ENCODE results near the gene NACC2.

Gene NACC2

GRCh38 chr9:136010615-136011361 is 84.3 kb downstream of the NACC2 start:
- DNase-seq (ENCODE audit: low spot score) = no peak

- DNase-seq (ENCODE audit: low spot score) = no peak
These were observed 84.9 kb downstream of the NACC2 start for GRCh38 chr9:136010176-136010575.

GRCh38 chr9:136009516-136009915 is 85.6 kb downstream of the NACC2 start:
- DNase-seq (ENCODE audit: low spot score) = no peak

- DNase-seq (ENCODE audit: low spot score) = no peak
These were observed 86.4 kb downstream of the NACC2 start for GRCh38 chr9:136008693-136008997.

- no peak for DNase-seq (ENCODE audit: low spot score)
These were observed 87.0 kb downstream of the NACC2 start for GRCh38 chr9:136007934-136008692.

- no peak for DNase-seq (ENCODE audit: low spot score)
These were observed 87.7 kb downstream of the NACC2 start for GRCh38 chr9:136007276-136007933.

- no peak for DNase-seq (ENCODE audit: low spot score)
These were observed 88.9 kb downstream of the NACC2 start for GRCh38 chr9:136006169-136006568.

GRCh38 chr9:136004712-136005111 is 90.4 kb downstream of the NACC2 start:
- DNase-seq (ENCODE audit: low spot score) = no peak

GRCh38 chr9:136004219-136004618 is 90.9 kb downstream of the NACC2 start:
- DNase-seq (ENCODE audit: low spot score) = no peak

GRCh38 chr9:136003411-136004218 is 91.5 kb downstream of the NACC2 start:
- DNase-seq (ENCODE audit: low spot score) = no peak

GRCh38 chr9:136002881-136003280 is 92.2 kb downstream of the NACC2 start:
- DNase-seq (ENCODE audit: low spot score) = no peak

- DNase-seq (ENCODE audit: low spot score) = no peak
These were observed 92.9 kb downstream of the NACC2 start for GRCh38 chr9:136002215-136002614.

- no peak for DNase-seq (ENCODE audit: low spot score)
These were observed 93.9 kb downstream of the NACC2 start for GRCh38 chr9:136001231-136001630.

GRCh38 chr9:135998410-135999071 is 96.5 kb downstream of the NACC2 start:
- no peak for DNase-seq (ENCODE audit: low spot score)

GRCh38 chr9:135998016-135998380 is 97.1 kb downstream of the NACC2 start:
- DNase-seq (ENCODE audit: low spot score) = no peak

- no peak for DNase-seq (ENCODE audit: low spot score)
These were observed 97.7 kb downstream of the NACC2 start for GRCh38 chr9:135997090-135998015.

- no peak for DNase-seq (ENCODE audit: low spot score)
These were observed 99.3 kb downstream of the NACC2 start for GRCh38 chr9:135995816-135996215.

GRCh38 chr9:135994501-135995192 is 100.4 kb downstream of the NACC2 start:
- DNase-seq (ENCODE audit: low spot score) = no peak

- DNase-seq (ENCODE audit: low spot score) = no peak
These were observed 101.2 kb downstream of the NACC2 start for GRCh38 chr9:135993765-135994500.

- no peak for DNase-seq (ENCODE audit: low spot score)
These were observed 101.7 kb downstream of the NACC2 start for GRCh38 chr9:135993409-135993742.
